ENCODE measurements around the gene DNAJB4. TPM values are rescaled to one million over a fixed set of nuclear protein-coding genes. Genes with fewer than 3 reads are reported as not detected.
A peak's percentile ranks its signal among the peaks of the same experiment; 100 is the strongest.

The DNAJB4 gene
- 10 to 100 TPM; 32.1 to 50.4 (median 41.0) TPM for total RNA-seq

GRCh38 chr1:78004719-78005447 lies at the start of gene DNAJB4:
Gene DNAJB4 (plus strand): TSS chr1:78004939. CDS start chr1:78005111, 172 bp downstream.
- TF ChIP-seq, protein P1, sequence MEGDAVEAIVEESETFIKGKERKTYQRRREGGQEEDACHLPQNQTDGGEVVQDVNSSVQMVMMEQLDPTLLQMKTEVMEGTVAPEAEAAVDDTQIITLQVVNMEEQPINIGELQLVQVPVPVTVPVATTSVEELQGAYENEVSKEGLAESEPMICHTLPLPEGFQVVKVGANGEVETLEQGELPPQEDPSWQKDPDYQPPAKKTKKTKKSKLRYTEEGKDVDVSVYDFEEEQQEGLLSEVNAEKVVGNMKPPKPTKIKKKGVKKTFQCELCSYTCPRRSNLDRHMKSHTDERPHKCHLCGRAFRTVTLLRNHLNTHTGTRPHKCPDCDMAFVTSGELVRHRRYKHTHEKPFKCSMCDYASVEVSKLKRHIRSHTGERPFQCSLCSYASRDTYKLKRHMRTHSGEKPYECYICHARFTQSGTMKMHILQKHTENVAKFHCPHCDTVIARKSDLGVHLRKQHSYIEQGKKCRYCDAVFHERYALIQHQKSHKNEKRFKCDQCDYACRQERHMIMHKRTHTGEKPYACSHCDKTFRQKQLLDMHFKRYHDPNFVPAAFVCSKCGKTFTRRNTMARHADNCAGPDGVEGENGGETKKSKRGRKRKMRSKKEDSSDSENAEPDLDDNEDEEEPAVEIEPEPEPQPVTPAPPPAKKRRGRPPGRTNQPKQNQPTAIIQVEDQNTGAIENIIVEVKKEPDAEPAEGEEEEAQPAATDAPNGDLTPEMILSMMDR (IDR thresholded peaks at IDR 0.05) = no peak
- DNase-seq (ENCODE audit: low spot score) = no peak
- ATAC-seq (ENCODE audit: low FRiP score) = peak; percentile 99

DNA sequence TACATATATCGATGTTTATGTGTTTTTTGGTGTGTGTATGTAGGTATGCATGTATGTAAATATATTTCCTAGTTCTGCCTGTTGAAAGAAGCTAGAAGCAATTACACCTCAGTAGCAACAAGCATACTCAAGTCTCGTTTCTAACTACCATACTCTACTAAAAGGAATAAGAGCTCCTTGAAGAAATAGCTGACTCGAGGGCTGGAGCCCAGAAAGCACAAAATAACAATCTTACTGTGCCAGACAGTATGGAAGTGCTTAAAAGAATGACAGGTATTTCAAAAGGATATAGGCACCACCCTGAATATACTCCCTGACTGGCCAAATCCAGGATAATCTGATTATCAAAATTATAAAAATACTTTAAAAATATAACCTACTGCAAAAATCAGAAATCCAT lies 49.0 kb upstream of the DNAJB4 start:
- no peak for ATAC-seq (ENCODE audit: low FRiP score)
- DNase-seq (ENCODE audit: low spot score) = no peak
- TF ChIP-seq, protein P1 (IDR thresholded peaks at IDR 0.05) = no peak

- DNase-seq (ENCODE audit: low spot score) = no peak
- no peak for ATAC-seq (ENCODE audit: low FRiP score)
These were observed 48.3 kb upstream of the DNAJB4 start for GRCh38 chr1:77956464-77956863.

DNA sequence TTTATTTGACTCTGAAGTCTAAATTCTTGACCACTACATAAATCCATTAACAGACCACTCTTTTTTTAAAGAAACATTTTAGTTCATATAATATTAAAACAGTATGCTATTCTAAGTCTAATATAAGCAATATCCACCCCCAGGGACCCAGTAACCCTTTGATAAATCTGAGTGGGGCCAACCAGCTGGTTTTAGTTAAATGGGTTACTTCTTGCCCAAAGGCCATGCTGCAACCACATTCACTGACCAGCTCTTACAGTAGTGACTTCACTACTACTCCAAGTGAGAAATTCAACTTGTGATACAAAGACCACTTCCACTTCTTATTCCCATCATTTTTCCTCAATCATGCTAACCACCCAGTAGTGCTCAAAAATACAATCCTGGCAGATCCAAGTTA lies 46.3 kb upstream of the DNAJB4 start:
- TF ChIP-seq, protein P1 (IDR thresholded peaks at IDR 0.05) = no peak
- DNase-seq (ENCODE audit: low spot score) (no peak), ATAC-seq (ENCODE audit: low FRiP score) (no peak)

More at GRCh38 chr1:77956464-77956863, 48.3 kb upstream of the DNAJB4 start:
- TF ChIP-seq, protein P1 (IDR thresholded peaks at IDR 0.05) = no peak

DNA sequence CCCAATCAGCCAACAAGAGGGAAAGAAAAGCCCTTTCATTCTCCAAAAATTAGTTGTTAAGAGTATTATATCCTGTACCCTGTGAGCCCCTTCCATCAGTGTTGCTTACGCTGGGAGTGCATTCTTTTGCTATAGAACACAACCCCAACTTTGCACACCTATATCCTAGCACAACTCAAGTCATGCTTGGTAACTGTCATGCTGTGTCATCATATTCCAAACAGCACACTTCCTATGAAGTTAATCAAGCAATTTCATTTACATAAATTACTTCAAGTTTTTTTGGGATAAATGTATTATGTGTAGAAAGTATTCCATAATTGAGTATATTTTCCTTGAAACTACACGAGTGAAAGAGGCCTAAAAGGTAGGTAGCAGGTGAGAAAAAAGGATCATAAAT lies 45.9 kb upstream of the DNAJB4 start:
- DNase-seq (ENCODE audit: low spot score) (no peak), ATAC-seq (ENCODE audit: low FRiP score) (no peak)
- TF ChIP-seq, protein P1 (IDR thresholded peaks at IDR 0.05) = no peak

DNA sequence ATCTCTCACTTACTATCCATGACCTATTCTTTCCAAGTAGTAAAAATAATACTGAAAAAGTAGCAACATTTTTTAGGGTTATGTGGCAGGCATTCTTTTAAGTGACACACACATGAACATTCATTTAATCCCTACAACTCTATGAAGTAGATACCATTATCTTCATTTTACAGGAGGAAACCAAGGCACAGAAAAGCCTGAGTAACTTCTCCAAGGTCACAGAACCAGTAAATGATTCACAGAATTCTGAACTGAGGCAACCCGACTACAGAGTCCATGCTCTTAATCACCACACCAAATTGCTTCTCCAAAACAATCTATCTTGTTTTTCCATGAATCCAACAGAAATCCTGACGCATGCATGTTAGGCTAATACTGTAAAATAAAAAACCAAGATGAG lies 43.3 kb upstream of the DNAJB4 start:
- no peak for ATAC-seq (ENCODE audit: low FRiP score)
- DNase-seq (ENCODE audit: low spot score) = no peak
- TF ChIP-seq, protein P1 (IDR thresholded peaks at IDR 0.05) = no peak

DNA sequence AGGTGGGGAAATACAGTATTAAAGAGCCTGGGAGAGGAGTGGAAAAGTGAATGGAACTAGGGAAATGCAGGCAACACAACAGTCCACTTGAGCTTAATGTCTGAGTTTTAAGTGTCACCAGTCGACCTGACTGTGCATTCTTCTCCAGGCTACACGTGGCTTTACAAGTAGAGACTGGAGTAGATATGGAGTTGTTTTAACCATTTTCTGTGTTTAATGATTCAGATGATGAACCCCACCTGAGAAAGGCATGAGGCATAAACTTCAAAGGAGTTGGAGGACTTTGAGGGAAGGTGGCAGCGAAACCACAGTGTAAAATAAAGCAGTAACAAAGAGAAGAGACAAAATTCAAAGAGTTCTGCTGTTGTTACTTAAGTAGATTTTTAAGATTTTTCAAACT lies 38.4 kb upstream of the DNAJB4 start:
- DNase-seq (ENCODE audit: low spot score) (no peak), ATAC-seq (ENCODE audit: low FRiP score) (no peak)
- TF ChIP-seq, protein P1 (IDR thresholded peaks at IDR 0.05) = no peak
